ENCODE measurements around the gene ANKRD33B. TPM values are rescaled to one million over a fixed set of nuclear protein-coding genes. Genes with fewer than 3 reads are reported as not detected.
A peak's percentile ranks its signal among the peaks of the same experiment; 100 is the strongest.

The ANKRD33B gene
- total and polyA plus RNA-seq, 2 of the 8 experiments (the other 6 are each of a cell fraction or from before 2014, with no cell fraction given): 6.9 to 20.6 TPM

DNA sequence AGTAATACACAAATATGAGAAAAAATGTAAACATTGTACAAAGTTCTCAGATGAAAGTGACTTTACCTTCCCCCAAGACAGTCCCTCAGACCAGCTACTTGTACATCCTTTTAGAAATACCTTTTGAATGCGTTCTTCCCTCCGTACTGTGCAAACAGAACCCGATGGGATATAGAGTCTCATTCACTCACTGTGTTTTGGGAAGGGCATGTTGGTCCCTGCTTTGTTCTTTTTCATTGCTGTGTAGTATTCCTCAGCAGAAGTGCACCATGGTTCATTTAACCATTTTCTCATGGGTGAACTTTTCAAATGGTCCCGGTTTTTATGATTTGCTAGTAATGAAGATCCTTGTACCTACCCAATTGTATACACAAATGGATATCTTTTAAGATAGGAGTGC lies 94.4 kb downstream of the ANKRD33B start:
- 75% methylated on average over 4 of the region's 4 CpGs; no CpG with 5 or more reads in 1 of the 2 experiments for WGBS, 2 experiments (ENCODE audit: extremely low coverage in 1 of 2, insufficient coverage in 1 of 2, insufficient read length in 1 of 2, insufficient replicate concordance in 2 of 2, low coverage in 1 of 2, low lambda C conversion rate in 2 of 2, missing lambda C conversion rate in 1 of 2)
- Histone ChIP-seq H2BK20ac (ENCODE audit: low read length) (no peak overlapping the region), H3K23ac (ENCODE audit: insufficient read length) (no peak overlapping the region), H4K91ac (replicated peaks; ENCODE audit: insufficient read length, low read length) (no peak overlapping the region), H3K79me2 (ENCODE audit: control insufficient read depth in 1 of 2, insufficient read depth in 2 of 2, low read length in 2 of 2) (no peaks in the 10 kb centered on the region), H3K56ac (replicated peaks; ENCODE audit: insufficient read length, low read depth, low read length) (no peak overlapping the region), H4K8ac (ENCODE audit: extremely low read depth, insufficient read depth, low read length) (no peak overlapping the region), H3K27me3 (replicated peaks in 1 of 4; ENCODE audit: control insufficient read depth in 3 of 4, extremely low read depth in 1 of 4, insufficient read depth in 3 of 4, low read length in 3 of 4) (no peaks in the 10 kb centered on the region), H2BK5ac (ENCODE audit: low read depth, low read length) (no peak overlapping the region), H2BK12ac (ENCODE audit: low read depth, low read length) (no peak overlapping the region), H3K36me3 (ENCODE audit: control insufficient read depth in 2 of 4, insufficient read depth in 4 of 4, low read length in 3 of 4) (peaks cover 0 to 2% (median 0%) of the 10 kb centered on the region in 4 experiments; a peak in 2 of 8 replicates), H3K27ac (ENCODE audit: low read depth, low read length) (no peak overlapping the region), H2BK120ac (replicated peaks; ENCODE audit: low read depth, low read length) (no peak overlapping the region), H3K4me1 (replicated peaks in 1 of 4; ENCODE audit: control insufficient read depth in 3 of 4, insufficient read depth in 4 of 4, low read length in 3 of 4) (peaks cover 2 to 18% (median 12%) of the 10 kb centered on the region in 4 experiments; a peak in 6 of 7 replicates), H3K14ac (ENCODE audit: insufficient read length) (no peak overlapping the region), H3K4me2 (ENCODE audit: insufficient read depth in 1 of 2, low read depth in 2 of 2, low read length in 2 of 2) (no peak overlapping the region), H3K79me1 (ENCODE audit: low read depth, low read length) (0 out of 2 replicates have a peak, but pooled peaks cover 4% of the 10 kb centered on the region), H4K5ac (ENCODE audit: insufficient read length, low read depth, low read length) (no peak overlapping the region), H3K18ac (ENCODE audit: extremely low read depth, low read length) (no peak overlapping the region), H3K4ac (replicated peaks; ENCODE audit: insufficient read length, low read depth, low read length) (no peak overlapping the region), H2AK5ac (ENCODE audit: low read depth, low read length) (no peak overlapping the region), H3K9ac (replicated peaks in 1 of 4; ENCODE audit: extremely low read depth in 1 of 4, low read depth in 3 of 4, low read length in 3 of 4) (no peak overlapping the region), H2BK15ac (ENCODE audit: low read length) (no peak overlapping the region), H3K23me2 (ENCODE audit: low read depth, low read length) (0 out of 2 replicates have a peak, but pooled peaks cover 2% of the 10 kb centered on the region), H4K20me1 (replicated peaks in 1 of 2; ENCODE audit: control insufficient read depth in 1 of 2, insufficient read depth in 2 of 2, low read length in 2 of 2) (peaks cover 0 to 3% of the 10 kb centered on the region in 2 experiments), H2AFZ (ENCODE audit: low read length) (no peak overlapping the region), H3K9me3 (ENCODE audit: insufficient read depth in 2 of 2, low read depth in 1 of 2, low read length in 1 of 2) (no peaks in the 10 kb centered on the region), H3K4me3 (ENCODE audit: extremely low read depth in 1 of 4, insufficient read depth in 2 of 4, low read depth in 3 of 4, low read length in 4 of 4) (no peak overlapping the region)
- TF ChIP-seq KDM1A (IDR thresholded peaks at IDR 0.05; ENCODE audit: borderline replicate concordance, low read length): peak; percentile 65; the same call in 1 of the 2 replicates
- no peak for TF ChIP-seq TBP (IDR thresholded peaks at IDR 0.05; ENCODE audit: low read depth, low read length)
- POLR2A ChIA-PET (ENCODE audit: partially characterized antibody): no interaction called here
- no peak for DNase-seq (ENCODE audit: low read depth in 1 of 2, low spot score in 2 of 2)
- CTCF ChIA-PET (ENCODE audit: partially characterized antibody): interaction anchor here (0.7 to 1.4 kb wide), 6 partner anchors 27 to 210 kb away, joined by 3 read pairs; no protein-coding TSS in a partner anchor
- FAIRE-seq: no peak
